Myocyte (in vitro differentiated cells): ENCODE measurements around the gene SYNE2. TPM values are rescaled to one million over a fixed set of nuclear protein-coding genes. Genes with fewer than 3 reads are reported as not detected.
A peak's percentile ranks its signal among the peaks of the same experiment; 100 is the strongest.
"Not testable (repeated sequence)": the region's sequence is repeated elsewhere in the genome, so short reads cannot be mapped to it uniquely, and the experiment has no call there.

Source experiments
- DNase-seq: peaks from one replicate; pipeline ENCODE4 v3.0.0-alpha.2; 2012; ENCODE audit warnings: low read depth
- polyA plus RNA-seq: library from polyadenylated mRNA; unstranded; fragments of >200 nt; gene quantifications from one replicate; pipeline ENCODE4 v1.2.1, GENCODE V29; 2012; ENCODE audit warnings: missing spikeins
- total RNA-seq: library from RNA; depleted of rRNA; stranded (reverse); fragments of >200 nt; gene quantifications from 2 replicates; pipeline ENCODE4 v1.2.3, GENCODE V29; 2014

SYNE2 gene
- total RNA-seq = 11.9 and 14.8 TPM in 2 replicates
- 1.4 TPM for polyA plus RNA-seq

- peak; percentile 73 for DNase-seq
These were observed at the start of gene SYNE2 for GRCh38 chr14:63852817-63853731. SYNE2 (plus strand) TSS chr14:63853004; CDS start chr14:63909149, 56,145 bp downstream.

GRCh38 chr14:63803221-63803791 is 49.5 kb upstream of the SYNE2 start:
- DNase-seq = not testable (repeated sequence)

GRCh38 chr14:63806064-63806463 is 46.7 kb upstream of the SYNE2 start:
- not testable (repeated sequence) for DNase-seq

GRCh38 chr14:63811692-63812091 is 41.1 kb upstream of the SYNE2 start:
- DNase-seq = not testable (repeated sequence)

- no peak for DNase-seq
These were observed 19.1 kb upstream of the SYNE2 start for GRCh38 chr14:63833728-63834127.

GRCh38 chr14:63840981-63841380 is 11.8 kb upstream of the SYNE2 start:
- DNase-seq = no peak

- DNase-seq = no peak
These were observed 9.0 kb upstream of the SYNE2 start for GRCh38 chr14:63843796-63844195.

GRCh38 chr14:63848890-63849289 is 3.9 kb upstream of the SYNE2 start:
- DNase-seq = no peak

GRCh38 chr14:63852271-63852816 is 460 bp upstream of the SYNE2 start:
- peak; percentile 26 for DNase-seq

GRCh38 chr14:63853831-63854293 is 1.1 kb downstream of the SYNE2 start:
- DNase-seq = peak; percentile 49

GRCh38 chr14:63854330-63854729 is 1.5 kb downstream of the SYNE2 start:
- no peak for DNase-seq

- no peak for DNase-seq
These were observed 2.5 kb downstream of the SYNE2 start for GRCh38 chr14:63855281-63855680.

GRCh38 chr14:63857466-63858030 is 4.7 kb downstream of the SYNE2 start:
- DNase-seq = peak; percentile 82

GRCh38 chr14:63860146-63860545 is 7.3 kb downstream of the SYNE2 start:
- DNase-seq = no peak

GRCh38 chr14:63862163-63862562 is 9.4 kb downstream of the SYNE2 start:
- no peak for DNase-seq

GRCh38 chr14:63863004-63863403 is 10.2 kb downstream of the SYNE2 start:
- DNase-seq = peak; percentile 16

- not testable (repeated sequence) for DNase-seq
These were observed 12.0 kb downstream of the SYNE2 start for GRCh38 chr14:63864775-63865174.

- no peak for DNase-seq
These were observed 15.4 kb downstream of the SYNE2 start for GRCh38 chr14:63867933-63868921.

- not testable (repeated sequence) for DNase-seq
These were observed 17.3 kb downstream of the SYNE2 start for GRCh38 chr14:63869940-63870752.

- DNase-seq = not testable (repeated sequence)
These were observed 17.9 kb downstream of the SYNE2 start for GRCh38 chr14:63870753-63871037.
